Muscle layer of duodenum (tissue), 2 donors: ENCODE measurements around the gene CCDC141.
"Not testable (repeated sequence)": the region's sequence is repeated elsewhere in the genome, so short reads cannot be mapped to it uniquely, and the experiment has no call there.

Experiments used
- H3K27ac ChIP-seq: one replicate; pipeline ENCODE4 v1.7.0; 2013; ENCODE audit warnings: mild to moderate bottlenecking, low read length
- H3K27me3 ChIP-seq: one replicate; pipeline ENCODE4 v1.7.0; 2013; ENCODE audit warnings: low read depth, mild to moderate bottlenecking, control low read depth, low read length
- H3K36me3 ChIP-seq, 2 donors: one replicate each; pipeline ENCODE4 v1.7.0; 2013; ENCODE audit warnings: low read length in 2 of 2, control low read depth in 1 of 2, mild to moderate bottlenecking in 1 of 2; ENCODE audit not compliant: insufficient read depth in 2 of 2, control insufficient read depth in 1 of 2
- H3K4me1 ChIP-seq, 2 donors: one replicate each; pipeline ENCODE4 v1.7.0; 2013; ENCODE audit warnings: low read length in 2 of 2, mild to moderate bottlenecking in 2 of 2, control low read depth in 1 of 2, moderate library complexity in 1 of 2; ENCODE audit not compliant: insufficient read depth in 2 of 2, control insufficient read depth in 1 of 2
- H3K4me3 ChIP-seq, 2 donors: one replicate each; pipeline ENCODE4 v1.7.0; 2013; ENCODE audit warnings: low read length in 2 of 2, low read depth in 1 of 2, mild to moderate bottlenecking in 1 of 2
- H3K9me3 ChIP-seq, 2 donors: one replicate each; pipeline ENCODE4 v1.7.0; 2013; ENCODE audit warnings: low read length in 2 of 2, control low read depth in 1 of 2, mild to moderate bottlenecking in 1 of 2; ENCODE audit not compliant: control insufficient read depth in 1 of 2
- donor health status: healthy.

Gene CCDC141

DNA sequence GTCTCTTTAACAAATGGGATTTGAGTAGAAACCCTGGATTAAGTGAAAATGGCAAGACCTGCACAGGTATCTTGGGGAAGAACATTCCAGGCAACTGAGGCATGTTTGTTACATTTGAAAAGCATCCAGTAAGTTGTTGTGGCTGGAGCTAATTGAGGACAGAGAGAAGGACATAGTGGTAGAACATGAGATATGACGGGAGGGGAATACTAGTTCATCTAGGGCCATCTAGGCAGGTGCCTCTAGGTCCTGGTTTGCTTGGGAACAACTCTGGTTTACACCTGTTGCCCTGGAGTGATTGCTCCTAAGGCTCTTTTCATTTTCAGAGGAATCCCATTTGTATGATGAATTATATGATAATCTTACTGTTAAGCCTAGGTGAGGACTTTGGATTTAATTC, 19.7 kb upstream of the CCDC141 start:
- Histone ChIP-seq H3K9me3 (no peaks in the 10 kb centered on the region), H3K27me3 (no peaks in the 10 kb centered on the region), H3K27ac (no peak overlapping the region), H3K4me3 (no peak overlapping the region), H3K4me1 (peaks cover 0 to 5% of the 10 kb centered on the region in 2 donors), H3K36me3 (no peaks in the 10 kb centered on the region)

DNA sequence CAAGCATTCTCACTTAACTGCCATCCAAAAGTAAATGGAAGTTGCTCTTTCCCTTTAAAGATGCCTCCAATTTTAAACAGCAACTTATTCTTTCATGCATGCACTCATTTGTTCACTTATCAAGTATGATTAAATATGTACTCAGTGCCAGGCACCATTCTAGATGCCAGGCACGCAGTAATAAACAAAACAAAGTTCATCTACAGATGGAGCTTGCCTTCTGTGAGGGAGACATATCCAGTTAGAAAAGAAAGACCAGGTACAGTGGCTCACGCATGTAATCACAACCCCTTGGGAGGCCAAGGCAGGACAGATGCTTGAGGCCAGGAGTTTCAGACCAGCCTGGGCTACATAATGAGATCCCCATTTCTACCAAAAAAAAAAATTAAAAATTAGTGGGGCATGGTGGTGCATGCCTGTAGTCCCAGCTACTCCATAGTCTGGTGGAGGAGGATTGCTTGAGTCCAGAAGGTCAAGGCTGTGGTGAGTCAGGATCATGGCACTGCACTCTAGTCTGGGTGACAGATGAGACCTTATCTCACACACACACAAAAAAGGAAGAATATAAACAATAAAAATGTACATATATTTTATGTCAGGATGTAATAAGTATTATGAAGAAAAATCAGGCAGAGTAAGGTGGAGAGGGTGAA, 19.2 kb upstream of the CCDC141 start:
- H3K4me3 ChIP-seq: no peak overlapping the region
- no peaks in the 10 kb centered on the region for H3K36me3 ChIP-seq
- no peak overlapping the region for H3K27ac ChIP-seq
- no peaks in the 10 kb centered on the region for H3K9me3 ChIP-seq
- H3K4me1 ChIP-seq: peaks cover 0 to 5% of the 10 kb centered on the region in 2 donors
- H3K27me3 ChIP-seq: no peaks in the 10 kb centered on the region

DNA sequence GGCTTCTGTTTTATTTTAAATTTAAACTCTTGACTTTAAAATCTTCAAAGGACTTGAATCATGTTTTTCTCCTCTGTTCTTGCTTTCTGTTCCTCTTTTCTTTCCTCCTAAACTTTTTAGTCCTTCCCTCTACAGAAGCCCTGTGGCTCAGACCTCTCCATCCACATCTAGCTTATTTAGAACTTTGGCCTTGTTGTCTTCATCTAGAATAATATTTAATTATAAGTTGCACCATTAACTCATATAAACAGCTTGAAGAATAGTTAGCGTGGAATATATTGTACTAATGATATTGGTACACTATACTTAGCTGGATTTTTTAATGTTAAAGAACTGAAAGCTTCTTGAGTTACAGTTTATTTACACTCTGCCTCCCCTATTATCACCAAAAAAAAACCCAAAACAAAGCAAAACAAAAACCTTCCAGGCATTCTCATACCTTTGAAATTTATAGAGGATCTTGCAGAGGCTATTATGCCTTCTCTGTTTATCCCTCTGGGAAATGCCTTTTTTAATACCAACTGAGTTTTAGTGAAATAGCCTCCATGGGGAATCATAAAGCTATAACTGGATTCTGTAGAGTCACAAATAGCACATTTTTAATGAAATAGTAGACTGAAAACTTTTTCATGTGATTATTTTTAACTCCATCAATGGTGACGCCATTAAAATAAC, 9.2 kb upstream of the CCDC141 start:
- H3K27me3 ChIP-seq: no peaks in the 10 kb centered on the region
- H3K4me1 ChIP-seq: peaks cover 0 to 16% of the 10 kb centered on the region in 2 donors
- no peak overlapping the region for H3K4me3 ChIP-seq
- no peak overlapping the region for H3K27ac ChIP-seq
- H3K9me3 ChIP-seq: no peaks in the 10 kb centered on the region
- no peaks in the 10 kb centered on the region for H3K36me3 ChIP-seq

DNA sequence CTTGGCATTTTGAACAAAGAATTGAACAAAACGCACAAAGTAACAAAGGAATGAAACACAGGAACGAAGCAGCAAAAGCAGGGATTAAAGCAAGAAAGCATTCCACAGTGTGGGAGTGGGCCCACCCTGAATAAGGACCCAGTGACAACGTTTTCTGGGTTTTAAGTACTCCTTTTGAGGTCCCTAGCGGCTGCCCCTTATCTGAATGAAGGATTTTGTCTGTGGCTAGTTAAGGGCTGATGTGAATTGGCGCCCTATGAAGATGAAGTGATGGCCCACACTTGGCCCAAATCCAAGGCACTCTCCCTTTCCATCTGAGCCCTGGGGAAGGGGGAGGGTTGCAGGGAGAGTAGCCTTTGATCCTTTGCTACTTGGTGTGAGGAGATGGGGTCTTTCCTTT, 7.8 kb upstream of the CCDC141 start:
- Histone ChIP-seq H3K9me3 (no peaks in the 10 kb centered on the region), H3K36me3 (no peaks in the 10 kb centered on the region), H3K4me3 (no peak overlapping the region), H3K27ac (no peak overlapping the region), H3K27me3 (no peaks in the 10 kb centered on the region), H3K4me1 (peaks cover 0 to 16% of the 10 kb centered on the region in 2 donors)

DNA sequence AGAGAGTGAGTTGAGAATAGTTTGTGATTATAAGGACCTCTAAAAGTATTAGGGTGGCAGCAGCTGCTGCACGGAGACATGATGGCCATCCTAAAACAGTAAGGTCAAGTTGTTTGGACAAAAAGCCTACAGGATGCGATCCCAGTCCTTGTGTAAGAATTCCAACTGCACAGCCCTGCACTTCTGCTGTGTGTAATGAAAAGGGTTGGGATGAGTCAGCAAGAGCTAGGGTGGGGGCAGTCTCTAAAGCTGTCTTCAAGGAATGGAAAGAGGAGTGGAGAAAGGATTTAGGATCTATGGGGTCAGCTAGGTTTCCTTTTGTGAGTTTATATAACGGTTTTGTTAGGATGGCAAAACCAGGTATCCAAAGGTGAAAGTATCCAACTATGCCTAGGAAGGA, 3.6 kb upstream of the CCDC141 start:
- not testable (repeated sequence) for H3K9me3 ChIP-seq, H3K36me3 ChIP-seq, H3K27me3 ChIP-seq, H3K4me3 ChIP-seq, H3K27ac ChIP-seq
- H3K4me1 ChIP-seq: peaks cover 4 to 29% of the 10 kb centered on the region in 2 donors

DNA sequence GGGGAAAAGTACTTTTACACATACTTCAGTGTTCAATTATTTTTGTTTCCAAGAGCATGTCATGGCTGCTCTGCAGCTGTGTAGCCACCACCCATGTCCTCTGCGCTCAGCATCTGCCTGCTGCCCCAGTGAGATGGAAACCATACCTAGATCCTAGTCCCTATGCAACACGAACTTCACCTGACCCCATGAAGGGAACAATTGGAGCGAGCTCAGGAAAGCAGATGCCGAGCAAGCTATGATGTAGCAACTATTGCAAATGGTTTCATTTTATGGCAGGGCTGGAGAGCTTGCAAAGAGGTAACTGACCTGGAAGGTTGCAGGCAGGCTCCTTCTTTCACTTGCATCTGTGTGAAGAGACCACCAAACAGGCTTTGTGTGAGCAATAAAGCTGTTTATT, 1.3 kb upstream of the CCDC141 start:
- Histone ChIP-seq H3K27ac (no peak overlapping the region), H3K4me3 (no peak overlapping the region), H3K9me3 (no peaks in the 10 kb centered on the region)

DNA sequence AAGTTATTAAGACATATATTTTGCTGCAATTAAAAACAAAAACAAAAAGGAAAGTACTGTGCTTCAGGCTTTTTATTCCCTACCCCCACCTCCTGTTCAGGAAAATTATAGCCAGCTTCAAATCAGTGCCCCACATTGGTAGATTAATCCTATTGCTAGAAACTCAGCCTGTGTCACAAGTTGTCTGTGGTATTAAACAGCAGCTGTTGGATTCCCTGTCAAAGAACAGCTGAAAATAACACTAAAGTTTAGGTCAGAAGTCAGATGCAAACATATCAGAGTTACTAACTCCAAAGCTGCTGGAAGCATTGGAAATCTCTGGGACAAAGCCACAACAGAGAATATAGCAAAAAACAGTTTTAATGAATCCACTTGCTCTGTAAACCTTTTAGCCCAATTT, 818 bp upstream of the CCDC141 start:
- H3K4me1 ChIP-seq: peaks cover 4 to 21% of the 10 kb centered on the region in 2 donors
- H3K9me3 ChIP-seq: no peaks in the 10 kb centered on the region
- H3K36me3 ChIP-seq: no peaks in the 10 kb centered on the region
- no peak overlapping the region for H3K27ac ChIP-seq
- no peak overlapping the region for H3K4me3 ChIP-seq
- no peaks in the 10 kb centered on the region for H3K27me3 ChIP-seq

More for the DNA sequence above, 1.3 kb upstream of the CCDC141 start:
- Histone ChIP-seq H3K27me3 (no peaks in the 10 kb centered on the region), H3K4me1 (peaks cover 4 to 21% of the 10 kb centered on the region in 2 donors), H3K36me3 (no peaks in the 10 kb centered on the region)

DNA sequence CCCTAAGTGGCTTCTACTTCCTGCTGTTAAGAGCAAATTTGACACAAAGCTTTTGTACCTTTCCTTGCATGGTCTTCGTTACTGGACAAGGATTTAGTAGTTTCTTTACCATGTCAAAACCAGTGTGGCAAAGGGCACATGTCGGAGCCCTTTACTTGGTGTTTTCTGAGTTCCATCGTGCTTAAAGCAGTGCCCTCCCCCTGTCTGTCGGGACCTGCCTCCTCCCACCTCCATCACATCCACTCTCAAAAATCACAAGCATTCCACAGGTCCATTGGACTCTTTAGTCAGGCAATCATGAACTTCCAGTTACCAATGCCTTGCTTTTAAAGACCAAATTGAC, 763 bp downstream of the CCDC141 start:
- Histone ChIP-seq H3K4me3 (no peak overlapping the region), H3K27me3 (no peaks in the 10 kb centered on the region), H3K36me3 (no peaks in the 10 kb centered on the region), H3K4me1 (peaks cover 4 to 21% of the 10 kb centered on the region in 2 donors), H3K9me3 (no peaks in the 10 kb centered on the region), H3K27ac (no peak overlapping the region)

DNA sequence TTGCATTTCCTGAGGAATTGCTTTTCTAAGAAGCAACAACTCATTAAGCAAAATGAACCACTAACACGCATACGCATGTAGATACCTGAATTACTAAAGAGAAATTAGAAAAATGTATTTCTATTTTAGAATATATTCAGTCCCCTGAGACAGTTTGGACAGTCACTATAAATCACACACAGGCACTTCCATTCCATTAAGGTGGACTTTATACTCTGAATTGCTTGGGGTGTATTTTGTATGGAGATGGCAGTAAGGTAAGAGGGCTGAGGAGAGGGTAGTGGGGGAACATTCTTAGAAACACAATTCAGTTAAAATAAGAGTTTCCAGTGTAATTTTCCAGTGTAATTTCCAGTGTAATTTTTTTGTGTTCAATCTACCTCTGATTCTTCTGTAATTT, 1.8 kb downstream of the CCDC141 start:
- Histone ChIP-seq H3K4me3 (no peak overlapping the region), H3K27me3 (no peaks in the 10 kb centered on the region), H3K9me3 (no peaks in the 10 kb centered on the region), H3K36me3 (no peaks in the 10 kb centered on the region), H3K4me1 (peaks cover 4 to 21% of the 10 kb centered on the region in 2 donors), H3K27ac (no peak overlapping the region)

DNA sequence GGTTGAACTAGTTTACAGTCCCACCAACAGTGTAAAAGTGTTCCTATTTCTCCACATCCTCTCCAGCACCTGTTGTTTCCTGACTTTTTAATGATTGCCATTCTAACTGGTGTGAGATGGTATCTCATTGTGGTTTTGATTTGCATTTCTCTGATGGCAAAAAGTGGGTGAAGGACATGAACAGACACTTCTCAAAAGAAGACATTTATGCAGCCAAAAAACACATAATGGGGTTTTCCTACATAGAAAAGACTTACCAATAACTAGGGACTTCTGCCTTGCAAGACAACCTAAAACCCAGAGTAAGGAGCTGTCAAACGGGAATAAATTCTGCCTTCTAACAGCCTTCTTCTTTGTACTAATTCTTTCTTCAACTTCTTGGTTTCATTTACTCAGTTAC, 4.3 kb downstream of the CCDC141 start:
- not testable (repeated sequence) for H3K9me3 ChIP-seq, H3K27ac ChIP-seq, H3K4me3 ChIP-seq, H3K27me3 ChIP-seq, H3K36me3 ChIP-seq
- peaks cover 4 to 15% of the 10 kb centered on the region in 2 donors for H3K4me1 ChIP-seq

DNA sequence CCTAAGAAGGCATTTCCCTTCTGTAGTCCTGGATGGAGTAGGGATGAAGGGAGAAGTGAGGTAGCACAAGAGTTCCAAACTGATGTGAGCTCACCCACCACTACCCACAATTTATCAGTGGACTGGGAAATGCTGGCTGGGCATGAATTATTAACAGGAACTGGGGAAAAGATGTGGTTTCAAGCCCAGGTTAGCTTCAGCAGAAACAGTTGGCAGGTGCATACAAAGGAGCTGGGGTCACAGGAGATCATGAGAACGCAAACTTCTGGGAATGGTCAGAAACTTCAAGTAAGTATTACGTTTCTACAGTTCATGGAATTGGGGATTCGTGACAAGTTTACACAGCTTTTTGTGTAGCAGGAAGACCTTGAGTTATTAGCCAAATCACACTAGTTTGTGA, 5.4 kb downstream of the CCDC141 start:
- Histone ChIP-seq H3K27ac (no peak overlapping the region), H3K4me3 (no peak overlapping the region), H3K4me1 (peaks cover 0 to 4% of the 10 kb centered on the region in 2 donors), H3K27me3 (no peaks in the 10 kb centered on the region), H3K36me3 (no peaks in the 10 kb centered on the region), H3K9me3 (no peaks in the 10 kb centered on the region)

DNA sequence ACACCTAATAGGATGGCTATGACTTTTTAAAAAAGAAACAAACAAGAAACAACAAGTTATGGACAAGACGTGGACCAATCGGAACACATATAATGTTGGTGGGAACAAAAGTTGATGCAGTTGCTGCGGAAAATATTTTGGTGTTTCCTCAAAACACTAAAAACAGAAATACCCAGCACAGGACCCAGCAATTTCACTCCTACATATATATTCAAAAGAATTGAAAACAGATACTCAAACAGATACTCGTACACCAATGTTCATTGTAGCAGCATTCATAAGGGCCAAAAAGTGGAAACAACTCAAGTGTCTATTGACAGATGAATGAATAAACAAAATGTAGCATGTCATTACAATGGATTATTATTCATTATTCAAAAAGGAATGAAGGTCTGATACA, 12.1 kb downstream of the CCDC141 start:
- H3K27me3 ChIP-seq: no peaks in the 10 kb centered on the region
- H3K27ac ChIP-seq: no peak overlapping the region
- H3K4me3 ChIP-seq: no peak overlapping the region
- no peaks in the 10 kb centered on the region for H3K4me1 ChIP-seq
- H3K9me3 ChIP-seq: no peaks in the 10 kb centered on the region
- H3K36me3 ChIP-seq: no peaks in the 10 kb centered on the region
